DND-41 (cell line): ENCODE data around the gene FLT4.

Experiments
- CTCF ChIP-seq: IDR thresholded peaks from 2 replicates; pipeline ENCODE4 v1.5.1; 2012; ENCODE audit warnings: borderline replicate concordance, low read length, moderate library complexity, mild to moderate bottlenecking; ENCODE audit not compliant: poor library complexity, severe bottlenecking; ENCODE audit errors: extremely low read depth
- EZH2 ChIP-seq: IDR thresholded peaks from 3 replicates; pipeline ENCODE4 v1.6.1; 2012; ENCODE audit warnings: borderline replicate concordance, low read depth, mild to moderate bottlenecking, moderate library complexity, low read length, inconsistent platforms; ENCODE audit not compliant: severe bottlenecking

- TF ChIP-seq CTCF = no peak
- TF ChIP-seq EZH2 = no peak
Measured at GRCh38 chr5:180608572-180609310, 40.7 kb downstream of the FLT4 start.
